Measurements from ENCODE around the gene NPHP4. TPM values are rescaled to one million over a fixed set of nuclear protein-coding genes. Genes with fewer than 3 reads are reported as not detected.

Gene NPHP4
- total and polyA plus RNA-seq, 4 donors: 1.7 to 5.6 (median 3.5) TPM

DNA sequence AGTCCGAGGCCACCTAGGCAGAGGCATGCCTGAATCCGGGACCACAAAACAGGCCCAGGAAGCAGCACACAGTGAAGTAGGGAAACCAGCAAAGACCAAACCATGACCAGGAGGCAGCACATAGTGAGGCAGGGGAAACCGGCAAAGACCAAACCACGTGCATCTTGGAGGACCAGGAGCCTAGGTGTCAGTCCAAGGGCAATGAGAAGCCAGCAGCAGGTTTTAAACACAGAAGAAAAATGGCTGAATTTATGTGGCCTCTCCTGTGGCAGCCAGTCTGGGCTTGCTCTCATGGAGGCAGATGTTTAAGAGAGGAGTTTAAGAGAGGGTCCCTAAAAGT, 42.5 kb downstream of the NPHP4 start (continued):
- TF ChIP-seq, protein P1, sequence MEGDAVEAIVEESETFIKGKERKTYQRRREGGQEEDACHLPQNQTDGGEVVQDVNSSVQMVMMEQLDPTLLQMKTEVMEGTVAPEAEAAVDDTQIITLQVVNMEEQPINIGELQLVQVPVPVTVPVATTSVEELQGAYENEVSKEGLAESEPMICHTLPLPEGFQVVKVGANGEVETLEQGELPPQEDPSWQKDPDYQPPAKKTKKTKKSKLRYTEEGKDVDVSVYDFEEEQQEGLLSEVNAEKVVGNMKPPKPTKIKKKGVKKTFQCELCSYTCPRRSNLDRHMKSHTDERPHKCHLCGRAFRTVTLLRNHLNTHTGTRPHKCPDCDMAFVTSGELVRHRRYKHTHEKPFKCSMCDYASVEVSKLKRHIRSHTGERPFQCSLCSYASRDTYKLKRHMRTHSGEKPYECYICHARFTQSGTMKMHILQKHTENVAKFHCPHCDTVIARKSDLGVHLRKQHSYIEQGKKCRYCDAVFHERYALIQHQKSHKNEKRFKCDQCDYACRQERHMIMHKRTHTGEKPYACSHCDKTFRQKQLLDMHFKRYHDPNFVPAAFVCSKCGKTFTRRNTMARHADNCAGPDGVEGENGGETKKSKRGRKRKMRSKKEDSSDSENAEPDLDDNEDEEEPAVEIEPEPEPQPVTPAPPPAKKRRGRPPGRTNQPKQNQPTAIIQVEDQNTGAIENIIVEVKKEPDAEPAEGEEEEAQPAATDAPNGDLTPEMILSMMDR (IDR thresholded peaks at IDR 0.05; ENCODE audit: low read depth, low read length, missing input control): no peak
- no peak for TF ChIP-seq RXRA (IDR thresholded peaks at IDR 0.05)

DNA sequence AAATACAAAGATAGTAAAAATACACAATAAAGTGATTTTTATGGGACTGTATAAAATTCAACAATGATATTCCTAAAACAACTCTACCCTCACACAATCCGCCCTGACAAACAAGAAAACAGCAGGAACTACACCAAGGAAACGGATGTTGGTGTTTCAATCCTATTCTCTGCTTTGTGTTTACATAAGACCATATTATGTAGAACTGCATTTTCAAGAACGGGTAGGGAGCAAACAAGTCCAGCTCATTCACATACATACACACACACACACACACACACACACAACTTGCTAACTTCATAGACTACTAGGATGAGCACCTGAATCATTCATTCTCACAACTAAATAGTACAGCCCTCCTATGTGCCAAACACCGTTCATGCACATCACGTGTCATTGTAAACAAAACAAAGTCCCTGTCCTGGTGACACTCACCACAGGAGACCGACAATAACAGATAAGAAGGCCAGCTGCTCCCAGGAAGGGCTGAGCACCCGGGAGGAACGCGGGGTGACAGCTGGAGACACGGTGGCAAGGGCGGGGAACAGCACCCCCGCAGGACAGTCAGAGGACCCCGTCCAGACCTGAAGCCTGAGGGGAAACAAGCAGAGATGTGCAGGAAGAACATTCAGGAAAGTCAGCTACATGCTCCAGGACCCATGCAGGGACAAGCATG, 43.0 kb downstream of the NPHP4 start:
- no peak overlapping the region for H3K27ac ChIP-seq (ENCODE audit: low read depth in 1 of 2, low read length in 2 of 2)
- no peak overlapping the region for H3K4me3 ChIP-seq (ENCODE audit: low read depth in 1 of 3, low read length in 3 of 3)
- peak; percentile 41 for DNase-seq (ENCODE audit: low spot score)
- no peaks in the 10 kb centered on the region for H3K36me3 ChIP-seq (ENCODE audit: control insufficient read depth in 4 of 4, insufficient read depth in 3 of 4, low read depth in 1 of 4, low read length in 3 of 4)
- H3K27me3 ChIP-seq (ENCODE audit: control insufficient read depth in 4 of 4, insufficient read depth in 4 of 4, low read length in 3 of 4): no peaks in the 10 kb centered on the region
- WGBS: 32% methylated on average over 13 of the region's 13 CpGs
- no peaks in the 10 kb centered on the region for H3K9me3 ChIP-seq (ENCODE audit: control insufficient read depth in 4 of 4, low read length in 3 of 4)
- H3K4me1 ChIP-seq (ENCODE audit: control insufficient read depth in 4 of 4, insufficient read depth in 4 of 4, low read length in 3 of 4): peaks cover 0 to 10% (median 8%) of the 10 kb centered on the region in 4 donors
- TF ChIP-seq, protein P2, sequence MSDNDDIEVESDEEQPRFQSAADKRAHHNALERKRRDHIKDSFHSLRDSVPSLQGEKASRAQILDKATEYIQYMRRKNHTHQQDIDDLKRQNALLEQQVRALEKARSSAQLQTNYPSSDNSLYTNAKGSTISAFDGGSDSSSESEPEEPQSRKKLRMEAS (IDR thresholded peaks at IDR 0.05): peak; percentile 56
- TF ChIP-seq JUND (IDR thresholded peaks at IDR 0.05) (peak in 1 of 2 donors; percentile 25), HNF4A (conservative IDR thresholded peaks at IDR 0.05) (peak; percentile 83 to 94), SP1 (IDR thresholded peaks at IDR 0.05) (peak; percentile 74), FOXA2 (IDR thresholded peaks at IDR 0.05) (peak; percentile 80), HNF4G (IDR thresholded peaks at IDR 0.05) (peak; percentile 53), RAD21 (IDR thresholded peaks at IDR 0.05) (peak in 1 of 2 donors; percentile 11), NR2F2 (IDR thresholded peaks at IDR 0.05) (no peak), GABPA (IDR thresholded peaks at IDR 0.05 in 1 of 2, conservative IDR thresholded peaks at IDR 0.05 in 1 of 2) (peak in 1 of 2 donors; percentile 39), YY1 (IDR thresholded peaks at IDR 0.05) (no peak), FOXA1 (IDR thresholded peaks at IDR 0.05) (peak; percentile 71), TAF1 (conservative IDR thresholded peaks at IDR 0.05) (no peak), RXRA (IDR thresholded peaks at IDR 0.05) (peak; percentile 19 to 75), EGR1 (IDR thresholded peaks at IDR 0.05; ENCODE audit: low read depth in 2 of 2) (no peak)
- TF ChIP-seq, protein P1 (IDR thresholded peaks at IDR 0.05; ENCODE audit: low read depth, low read length, missing input control): no peak
- TF ChIP-seq, protein P3, sequence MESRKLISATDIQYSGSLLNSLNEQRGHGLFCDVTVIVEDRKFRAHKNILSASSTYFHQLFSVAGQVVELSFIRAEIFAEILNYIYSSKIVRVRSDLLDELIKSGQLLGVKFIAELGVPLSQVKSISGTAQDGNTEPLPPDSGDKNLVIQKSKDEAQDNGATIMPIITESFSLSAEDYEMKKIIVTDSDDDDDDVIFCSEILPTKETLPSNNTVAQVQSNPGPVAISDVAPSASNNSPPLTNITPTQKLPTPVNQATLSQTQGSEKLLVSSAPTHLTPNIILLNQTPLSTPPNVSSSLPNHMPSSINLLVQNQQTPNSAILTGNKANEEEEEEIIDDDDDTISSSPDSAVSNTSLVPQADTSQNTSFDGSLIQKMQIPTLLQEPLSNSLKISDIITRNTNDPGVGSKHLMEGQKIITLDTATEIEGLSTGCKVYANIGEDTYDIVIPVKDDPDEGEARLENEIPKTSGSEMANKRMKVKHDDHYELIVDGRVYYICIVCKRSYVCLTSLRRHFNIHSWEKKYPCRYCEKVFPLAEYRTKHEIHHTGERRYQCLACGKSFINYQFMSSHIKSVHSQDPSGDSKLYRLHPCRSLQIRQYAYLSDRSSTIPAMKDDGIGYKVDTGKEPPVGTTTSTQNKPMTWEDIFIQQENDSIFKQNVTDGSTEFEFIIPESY (IDR thresholded peaks at IDR 0.05): peak; percentile 42
- TF ChIP-seq, protein P4, sequence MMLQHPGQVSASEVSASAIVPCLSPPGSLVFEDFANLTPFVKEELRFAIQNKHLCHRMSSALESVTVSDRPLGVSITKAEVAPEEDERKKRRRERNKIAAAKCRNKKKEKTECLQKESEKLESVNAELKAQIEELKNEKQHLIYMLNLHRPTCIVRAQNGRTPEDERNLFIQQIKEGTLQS (IDR thresholded peaks at IDR 0.05): no peak
- TF ChIP-seq, protein P5, sequence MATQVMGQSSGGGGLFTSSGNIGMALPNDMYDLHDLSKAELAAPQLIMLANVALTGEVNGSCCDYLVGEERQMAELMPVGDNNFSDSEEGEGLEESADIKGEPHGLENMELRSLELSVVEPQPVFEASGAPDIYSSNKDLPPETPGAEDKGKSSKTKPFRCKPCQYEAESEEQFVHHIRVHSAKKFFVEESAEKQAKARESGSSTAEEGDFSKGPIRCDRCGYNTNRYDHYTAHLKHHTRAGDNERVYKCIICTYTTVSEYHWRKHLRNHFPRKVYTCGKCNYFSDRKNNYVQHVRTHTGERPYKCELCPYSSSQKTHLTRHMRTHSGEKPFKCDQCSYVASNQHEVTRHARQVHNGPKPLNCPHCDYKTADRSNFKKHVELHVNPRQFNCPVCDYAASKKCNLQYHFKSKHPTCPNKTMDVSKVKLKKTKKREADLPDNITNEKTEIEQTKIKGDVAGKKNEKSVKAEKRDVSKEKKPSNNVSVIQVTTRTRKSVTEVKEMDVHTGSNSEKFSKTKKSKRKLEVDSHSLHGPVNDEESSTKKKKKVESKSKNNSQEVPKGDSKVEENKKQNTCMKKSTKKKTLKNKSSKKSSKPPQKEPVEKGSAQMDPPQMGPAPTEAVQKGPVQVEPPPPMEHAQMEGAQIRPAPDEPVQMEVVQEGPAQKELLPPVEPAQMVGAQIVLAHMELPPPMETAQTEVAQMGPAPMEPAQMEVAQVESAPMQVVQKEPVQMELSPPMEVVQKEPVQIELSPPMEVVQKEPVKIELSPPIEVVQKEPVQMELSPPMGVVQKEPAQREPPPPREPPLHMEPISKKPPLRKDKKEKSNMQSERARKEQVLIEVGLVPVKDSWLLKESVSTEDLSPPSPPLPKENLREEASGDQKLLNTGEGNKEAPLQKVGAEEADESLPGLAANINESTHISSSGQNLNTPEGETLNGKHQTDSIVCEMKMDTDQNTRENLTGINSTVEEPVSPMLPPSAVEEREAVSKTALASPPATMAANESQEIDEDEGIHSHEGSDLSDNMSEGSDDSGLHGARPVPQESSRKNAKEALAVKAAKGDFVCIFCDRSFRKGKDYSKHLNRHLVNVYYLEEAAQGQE (IDR thresholded peaks at IDR 0.05): no peak
- no peak overlapping the region for H3K9ac ChIP-seq (ENCODE audit: low read depth in 1 of 2, low read length in 2 of 2)

Data from liver (tissue), 9 donors.